Ovary (tissue), 3 donors: ENCODE results near the gene FAM131C.

Experiments used
- EP300 ChIP-seq: sonication (generic); formaldehyde crosslinking; IDR thresholded peaks from one replicate; pipeline ENCODE4 v1.6.1; 2017; ENCODE audit warnings: antibody characterized with exemption
- POLR2A ChIP-seq: fragments of 450-650 bp; IDR thresholded peaks from one replicate; pipeline ENCODE4 v1.6.1; 2017; ENCODE audit warnings: antibody characterized with exemption, mild to moderate bottlenecking, moderate library complexity
- TF ChIP-seq, protein P1 (sequence below), 3 donors: fragments of 450-650 bp in 2 of 3; fragments of 200-600 bp in 1 of 3; IDR thresholded peaks; one replicate each; pipeline versions ENCODE4 v1.5.1 to v1.8.0; 2016 to 2022; ENCODE audit warnings: antibody characterized with exemption in 3 of 3, mild to moderate bottlenecking in 1 of 3
- donor health status: DM: no; HTN: no; CAD: no.

DNA sequence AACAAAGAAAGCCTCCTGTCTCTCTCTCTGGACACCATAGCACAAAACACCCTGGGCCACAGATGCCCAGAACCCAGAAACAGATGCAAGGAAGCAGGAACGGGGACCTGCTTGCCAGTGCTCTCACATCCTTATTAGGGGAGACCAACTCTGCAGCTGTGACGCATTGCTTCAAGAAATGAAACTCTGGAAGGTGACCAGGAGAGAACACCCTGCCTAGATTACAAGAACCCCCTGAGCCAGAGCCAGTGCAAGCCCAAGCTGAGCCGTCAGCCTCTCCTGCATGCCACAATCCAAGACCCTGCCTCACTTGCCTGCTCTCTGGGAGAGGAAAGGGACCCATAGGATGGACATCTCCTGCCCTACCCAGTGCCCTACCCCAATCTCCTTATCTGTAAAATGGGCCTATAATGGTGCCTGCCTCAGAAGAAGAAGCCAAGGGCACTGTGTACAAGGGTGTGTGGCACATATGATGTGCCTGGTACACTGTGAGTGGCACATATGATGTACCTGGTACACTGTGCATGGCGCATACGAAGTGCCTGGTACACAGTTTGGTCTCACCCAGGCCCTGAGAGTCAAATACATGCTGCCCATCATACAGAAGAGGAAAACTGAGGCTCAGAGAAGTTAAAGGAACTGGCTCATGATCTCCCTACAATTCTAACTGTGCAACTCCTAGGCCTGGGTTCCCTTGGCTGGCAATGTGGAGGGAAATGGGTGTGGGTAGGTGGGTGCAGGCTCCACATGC is 16.8 kb upstream of the FAM131C start:
- TF ChIP-seq, protein P1, sequence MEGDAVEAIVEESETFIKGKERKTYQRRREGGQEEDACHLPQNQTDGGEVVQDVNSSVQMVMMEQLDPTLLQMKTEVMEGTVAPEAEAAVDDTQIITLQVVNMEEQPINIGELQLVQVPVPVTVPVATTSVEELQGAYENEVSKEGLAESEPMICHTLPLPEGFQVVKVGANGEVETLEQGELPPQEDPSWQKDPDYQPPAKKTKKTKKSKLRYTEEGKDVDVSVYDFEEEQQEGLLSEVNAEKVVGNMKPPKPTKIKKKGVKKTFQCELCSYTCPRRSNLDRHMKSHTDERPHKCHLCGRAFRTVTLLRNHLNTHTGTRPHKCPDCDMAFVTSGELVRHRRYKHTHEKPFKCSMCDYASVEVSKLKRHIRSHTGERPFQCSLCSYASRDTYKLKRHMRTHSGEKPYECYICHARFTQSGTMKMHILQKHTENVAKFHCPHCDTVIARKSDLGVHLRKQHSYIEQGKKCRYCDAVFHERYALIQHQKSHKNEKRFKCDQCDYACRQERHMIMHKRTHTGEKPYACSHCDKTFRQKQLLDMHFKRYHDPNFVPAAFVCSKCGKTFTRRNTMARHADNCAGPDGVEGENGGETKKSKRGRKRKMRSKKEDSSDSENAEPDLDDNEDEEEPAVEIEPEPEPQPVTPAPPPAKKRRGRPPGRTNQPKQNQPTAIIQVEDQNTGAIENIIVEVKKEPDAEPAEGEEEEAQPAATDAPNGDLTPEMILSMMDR (IDR thresholded peaks at IDR 0.05) = no peak
- TF ChIP-seq POLR2A (no peak), EP300 (no peak)
